GM23338 (cell line): ENCODE measurements around the gene GPR176. TPM values are rescaled to one million over a fixed set of nuclear protein-coding genes. Genes with fewer than 3 reads are reported as not detected.

Experiments
- ATAC-seq: fragments of 200-7000 bp; cut with Tn5 transposase; 3 replicates; pipeline ENCODE4 v1.9.1; 2020
- DNase-seq: peaks from one replicate; pipeline ENCODE4 v3.0.0-alpha.2; 2015; ENCODE audit warnings: low spot score
- H2AFZ ChIP-seq: fragments of 200-600 bp; sonication (generic); 2 replicates; pipeline ENCODE4 v1.8.0; 2016; ENCODE audit warnings: antibody characterized with exemption, mild to moderate bottlenecking, moderate library complexity
- H3F3A ChIP-seq: fragments of 200-600 bp; sonication (generic); replicated peaks from 2 replicates; pipeline ENCODE4 v1.8.0; 2017; ENCODE audit warnings: antibody characterized with exemption, mixed run types, low read depth
- H3K27ac ChIP-seq: fragments of 200-600 bp; sonication (generic); 2 replicates; pipeline ENCODE4 v1.6.1; 2016; ENCODE audit warnings: low read depth
- H3K27me3 ChIP-seq: fragments of 200-600 bp; sonication (generic); 2 replicates; pipeline ENCODE4 v1.8.0; 2016; ENCODE audit warnings: mild to moderate bottlenecking, mixed run types, moderate library complexity; ENCODE audit not compliant: insufficient read depth
- H3K36me3 ChIP-seq: fragments of 200-600 bp; sonication (generic); 2 replicates; pipeline ENCODE4 v1.8.0; 2016; ENCODE audit warnings: mild to moderate bottlenecking; ENCODE audit not compliant: insufficient read depth
- H3K4me1 ChIP-seq: fragments of 200-600 bp; sonication (generic); 2 replicates; pipeline ENCODE4 v1.8.0; 2016; ENCODE audit warnings: mild to moderate bottlenecking, moderate library complexity; ENCODE audit not compliant: insufficient read depth
- H3K4me2 ChIP-seq: fragments of 200-600 bp; sonication (generic); 2 replicates; pipeline ENCODE4 v1.7.1; 2017; ENCODE audit warnings: mixed run types
- H3K4me3 ChIP-seq: fragments of 200-600 bp; sonication (generic); 2 replicates; pipeline ENCODE4 v1.6.1; 2016; ENCODE audit warnings: mixed run types
- H3K79me2 ChIP-seq: fragments of 200-600 bp; sonication (generic); replicated peaks from 2 replicates; pipeline ENCODE4 v1.8.0; 2017; ENCODE audit warnings: mild to moderate bottlenecking; ENCODE audit not compliant: insufficient read depth
- H3K9me2 ChIP-seq: fragments of 200-600 bp; sonication (generic); 2 replicates; pipeline ENCODE4 v1.8.0; 2017; ENCODE audit not compliant: insufficient read depth
- H4K20me1 ChIP-seq: fragments of 200-600 bp; sonication (generic); replicated peaks from 2 replicates; pipeline ENCODE4 v1.8.0; 2017; ENCODE audit warnings: mild to moderate bottlenecking; ENCODE audit not compliant: insufficient read depth
- H3K27ac Mint-ChIP-seq: 2 replicates; pipeline ENCODE4 v1.8.0; 2020; ENCODE audit warnings: inconsistent platforms, mild to moderate bottlenecking, moderate library complexity, mixed read lengths
- H3K27me3 Mint-ChIP-seq: 3 replicates; pipeline ENCODE4 v1.8.0; 2022; ENCODE audit warnings: low read depth, mild to moderate bottlenecking, moderate library complexity, mixed read lengths, inconsistent platforms; ENCODE audit not compliant: insufficient read depth, poor library complexity
- H3K36me3 Mint-ChIP-seq: 3 replicates; pipeline ENCODE4 v1.8.0; 2021; ENCODE audit warnings: low read depth, mild to moderate bottlenecking, inconsistent platforms, moderate library complexity, mixed read lengths
- H3K4me1 Mint-ChIP-seq: 3 replicates; pipeline ENCODE4 v1.8.0; 2020; ENCODE audit warnings: mild to moderate bottlenecking, inconsistent platforms, mixed read lengths
- H3K4me3 Mint-ChIP-seq: 3 replicates; pipeline ENCODE4 v1.8.0; 2021; ENCODE audit warnings: moderate library complexity, mild to moderate bottlenecking, inconsistent platforms, mixed read lengths
- H3K9me3 Mint-ChIP-seq: 3 replicates; pipeline ENCODE4 v1.8.0; 2020; ENCODE audit warnings: moderate library complexity, mild to moderate bottlenecking, inconsistent platforms, mixed read lengths
- CREB1 ChIP-seq: fragments of 250-450 bp; sonication (Bioruptor Pico); IDR thresholded peaks from 2 replicates; pipeline ENCODE4 v1.5.0; 2020; ENCODE audit warnings: low read depth, mild to moderate bottlenecking, moderate library complexity
- CTCF ChIP-seq, 2 experiments: fragments of 200-600 bp in 1 of 2; sonication (generic) in 1 of 2; conservative IDR thresholded peaks; 2 replicates each; pipeline versions ENCODE4 v1.5.1 to v1.6.1; 2016 to 2017; ENCODE audit warnings: antibody characterized with exemption in 2 of 2, low read depth in 2 of 2, mild to moderate bottlenecking in 2 of 2, moderate library complexity in 1 of 2
- ETS1 ChIP-seq: IDR thresholded peaks from 2 replicates; pipeline ENCODE4 v1.6.1; 2016; ENCODE audit warnings: antibody characterized with exemption
- EZH2 ChIP-seq: fragments of 200-600 bp; sonication (generic); IDR thresholded peaks from one replicate; pipeline ENCODE4 v1.8.0; 2017; ENCODE audit warnings: antibody characterized with exemption, mild to moderate bottlenecking, low read depth; ENCODE audit not compliant: unreplicated experiment
- EZH2phosphoT487 ChIP-seq: fragments of 200-600 bp; sonication (generic); IDR thresholded peaks from one replicate; pipeline ENCODE4 v1.8.1; 2018; ENCODE audit warnings: antibody characterized with exemption; ENCODE audit not compliant: unreplicated experiment
- NANOG ChIP-seq: IDR thresholded peaks from 2 replicates; pipeline ENCODE4 v1.6.1; 2016; ENCODE audit warnings: antibody characterized with exemption, borderline replicate concordance
- REST ChIP-seq: IDR thresholded peaks from one replicate; pipeline ENCODE4 v1.6.1; 2018; ENCODE audit warnings: antibody characterized with exemption; ENCODE audit not compliant: unreplicated experiment
- ZNF462 ChIP-seq: fragments of 250-450 bp; sonication (Bioruptor Pico); IDR thresholded peaks from 2 replicates; pipeline ENCODE4 v1.5.0; 2020; ENCODE audit warnings: mild to moderate bottlenecking, moderate library complexity
- polyA plus RNA-seq: library from polyadenylated mRNA; unstranded; fragments of >200 nt; fragmentation: Nextera tagmentation; extraction: Ambion mirVana; gene quantifications from 2 replicates; pipeline ENCODE4 v1.2.1, GENCODE V29; 2016
- total RNA-seq: library from RNA; depleted of rRNA; stranded (reverse); fragments of >200 nt; shearing (Covaris generic); gene quantifications from 2 replicates; pipeline ENCODE4 v1.2.3, GENCODE V29; 2014

GPR176 gene
- total and polyA plus RNA-seq, 2 experiments from 2014 or later, result 60.0 to 248 TPM

DNA sequence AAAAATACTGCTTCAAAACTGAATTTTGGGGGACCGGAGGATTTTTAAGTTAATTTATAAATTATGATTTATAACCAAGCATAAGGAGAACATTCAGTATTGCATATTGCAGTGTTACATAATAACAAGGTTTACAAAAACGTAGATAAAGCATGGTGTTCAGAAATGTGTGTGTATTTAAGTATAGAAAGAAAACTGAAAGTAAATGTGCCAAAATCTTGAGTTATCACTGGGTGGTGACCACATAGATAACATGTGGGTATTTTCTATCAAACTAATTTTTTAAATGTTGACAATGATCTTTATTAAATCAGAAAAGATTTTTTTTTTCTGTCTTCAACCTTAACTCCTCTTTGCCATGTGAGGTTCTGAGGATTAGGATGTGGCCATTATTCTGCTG, 46.5 kb upstream of the GPR176 start:
- Mint-ChIP-seq H3K4me1 (no peaks in the 10 kb centered on the region), H3K4me3 (no peak overlapping the region), H3K9me3 (no peaks in the 10 kb centered on the region), H3K27me3 (no peaks in the 10 kb centered on the region), H3K27ac (no peak overlapping the region), H3K36me3 (peaks cover 57% of the 10 kb centered on the region)
- H3K4me1 ChIP-seq, result no peaks in the 10 kb centered on the region
- H3K4me2 ChIP-seq, result no peak overlapping the region
- H4K20me1 ChIP-seq, result peaks cover 3% of the 10 kb centered on the region; the same call in 1 of the 2 replicates
- H3K79me2 ChIP-seq, result peaks cover 16% of the 10 kb centered on the region; the same call in 1 of the 2 replicates
- H3F3A ChIP-seq, result no peaks in the 10 kb centered on the region
- H2AFZ ChIP-seq, result no peak overlapping the region
- no peaks in the 10 kb centered on the region for H3K27me3 ChIP-seq
- H3K36me3 ChIP-seq, result peaks cover 53% of the 10 kb centered on the region
- TF ChIP-seq EZH2 (no peak), CTCF (conservative IDR thresholded peaks at IDR 0.05; ENCODE audit: low read depth in 2 of 2) (no peak), NANOG (no peak), REST (no peak), ETS1 (no peak)
- H3K9me2 ChIP-seq, result no peaks in the 10 kb centered on the region
- no peak overlapping the region for H3K4me3 ChIP-seq
- ATAC-seq, result no peak
- DNase-seq, result no peak
- H3K27ac ChIP-seq, result no peak overlapping the region

- Histone ChIP-seq H3K36me3 (peaks cover 57% of the 10 kb centered on the region), H3F3A (no peaks in the 10 kb centered on the region), H3K79me2 (0 out of 2 replicates have a peak, but pooled peaks cover under 1% of the 10 kb centered on the region), H4K20me1 (peaks cover 3% of the 10 kb centered on the region; the same call in 1 of the 2 replicates), H3K27ac (no peak overlapping the region), H3K9me2 (no peaks in the 10 kb centered on the region), H3K27me3 (no peaks in the 10 kb centered on the region), H2AFZ (no peak overlapping the region), H3K4me3 (no peak overlapping the region), H3K4me2 (no peak overlapping the region), H3K4me1 (no peaks in the 10 kb centered on the region)
- ATAC-seq (no peak), DNase-seq (no peak)
- Mint-ChIP-seq H3K36me3 (peaks cover 49% of the 10 kb centered on the region), H3K4me3 (no peak overlapping the region), H3K27me3 (no peaks in the 10 kb centered on the region), H3K4me1 (no peaks in the 10 kb centered on the region), H3K9me3 (no peaks in the 10 kb centered on the region), H3K27ac (no peak overlapping the region)
- TF ChIP-seq ZNF462 (CRISPR knock-in tag), result no peak
- no peak for TF ChIP-seq EZH2phosphoT487
- no peak for TF ChIP-seq ETS1
- TF ChIP-seq CREB1 (CRISPR knock-in tag), result no peak
Observed at GRCh38 chr15:39963786-39964185, 43.7 kb upstream of the GPR176 start.
